GM19463 (cell line): Measurements from ENCODE around the gene FGD4.

Experiments
- ATAC-seq: cut with Tn5 transposase; IDR thresholded peaks from one replicate; pipeline ENCODE4 v1.9.1; 2021; ENCODE audit warnings: mild to moderate bottlenecking, moderate library complexity; ENCODE audit not compliant: unreplicated experiment

FGD4 gene

GRCh38 chr12:32399370-32400113 is at the start of gene FGD4:
Gene FGD4, plus strand, starts transcription at chr12:32399558.
- ATAC-seq = peak; percentile 91

GRCh38 chr12:32353540-32353939 is 45.8 kb upstream of the FGD4 start:
- ATAC-seq = no peak

- no peak for ATAC-seq
Measured at GRCh38 chr12:32357601-32358249, 41.6 kb upstream of the FGD4 start.

- ATAC-seq = no peak
Measured at GRCh38 chr12:32360956-32361355, 38.4 kb upstream of the FGD4 start.

GRCh38 chr12:32362892-32363291 is 36.5 kb upstream of the FGD4 start:
- ATAC-seq = no peak

- peak; percentile 66 for ATAC-seq
Measured at GRCh38 chr12:32365473-32366064, 33.8 kb upstream of the FGD4 start.

- ATAC-seq = no peak
Measured at GRCh38 chr12:32366714-32367113, 32.6 kb upstream of the FGD4 start.

GRCh38 chr12:32367381-32367780 is 32.0 kb upstream of the FGD4 start:
- no peak for ATAC-seq

- no peak for ATAC-seq
Measured at GRCh38 chr12:32369202-32369601, 30.2 kb upstream of the FGD4 start.

GRCh38 chr12:32377344-32378055 is 21.9 kb upstream of the FGD4 start:
- ATAC-seq = no peak

- no peak for ATAC-seq
Measured at GRCh38 chr12:32379213-32379612, 20.1 kb upstream of the FGD4 start.

- ATAC-seq = no peak
Measured at GRCh38 chr12:32379667-32380066, 19.7 kb upstream of the FGD4 start.

- ATAC-seq = no peak
Measured at GRCh38 chr12:32382226-32382625, 17.1 kb upstream of the FGD4 start.

- no peak for ATAC-seq
Measured at GRCh38 chr12:32390572-32391219, 8.7 kb upstream of the FGD4 start.

GRCh38 chr12:32395026-32395425 is 4.3 kb upstream of the FGD4 start:
- no peak for ATAC-seq

GRCh38 chr12:32397696-32398095 is 1.7 kb upstream of the FGD4 start:
- no peak for ATAC-seq

- ATAC-seq = no peak
Measured at GRCh38 chr12:32398181-32398580, 1.2 kb upstream of the FGD4 start.

- no peak for ATAC-seq
Measured at GRCh38 chr12:32398816-32399369, 465 bp upstream of the FGD4 start.

- no peak for ATAC-seq
Measured at GRCh38 chr12:32400114-32400672, 835 bp downstream of the FGD4 start.

GRCh38 chr12:32400866-32401265 is 1.5 kb downstream of the FGD4 start:
- no peak for ATAC-seq
